ENCODE measurements around the gene PLEKHG4B. TPM values are rescaled to one million over a fixed set of nuclear protein-coding genes. Genes with fewer than 3 reads are reported as not detected.

Gene PLEKHG4B
- total RNA-seq, 1 donor from 2014 or later = not detected

DNA sequence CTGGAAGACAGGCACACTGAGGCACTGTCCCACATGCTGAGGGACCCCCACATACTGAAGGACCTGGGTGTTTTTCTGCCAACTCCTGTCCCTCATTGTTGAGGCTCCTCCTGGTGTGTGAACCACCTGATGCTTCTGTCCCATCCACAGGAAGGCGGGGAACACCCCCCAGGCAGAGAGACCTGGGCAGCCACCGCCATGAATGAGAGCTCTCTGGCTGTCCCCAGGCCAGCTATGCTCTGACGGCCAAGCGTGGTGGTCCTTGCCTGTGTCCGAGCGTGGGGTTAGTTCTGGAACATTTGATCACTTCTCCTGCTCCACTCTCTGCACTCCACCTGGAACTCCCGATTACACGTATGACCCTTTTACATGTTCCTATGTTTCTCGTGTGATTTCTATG, 87.4 kb downstream of the PLEKHG4B start:
- Mint-ChIP-seq H3K4me3 (no peak overlapping the region), H3K9me3 (no peaks in the 10 kb centered on the region), H3K27ac (no peak overlapping the region), H3K36me3 (ENCODE audit: low read depth) (no peaks in the 10 kb centered on the region), H3K27me3 (peaks cover 3% of the 10 kb centered on the region), H3K4me1 (no peaks in the 10 kb centered on the region)
- intact Hi-C loops (cut with micrococcal nuclease) = no loop called here
- no peak for DNase-seq

DNA sequence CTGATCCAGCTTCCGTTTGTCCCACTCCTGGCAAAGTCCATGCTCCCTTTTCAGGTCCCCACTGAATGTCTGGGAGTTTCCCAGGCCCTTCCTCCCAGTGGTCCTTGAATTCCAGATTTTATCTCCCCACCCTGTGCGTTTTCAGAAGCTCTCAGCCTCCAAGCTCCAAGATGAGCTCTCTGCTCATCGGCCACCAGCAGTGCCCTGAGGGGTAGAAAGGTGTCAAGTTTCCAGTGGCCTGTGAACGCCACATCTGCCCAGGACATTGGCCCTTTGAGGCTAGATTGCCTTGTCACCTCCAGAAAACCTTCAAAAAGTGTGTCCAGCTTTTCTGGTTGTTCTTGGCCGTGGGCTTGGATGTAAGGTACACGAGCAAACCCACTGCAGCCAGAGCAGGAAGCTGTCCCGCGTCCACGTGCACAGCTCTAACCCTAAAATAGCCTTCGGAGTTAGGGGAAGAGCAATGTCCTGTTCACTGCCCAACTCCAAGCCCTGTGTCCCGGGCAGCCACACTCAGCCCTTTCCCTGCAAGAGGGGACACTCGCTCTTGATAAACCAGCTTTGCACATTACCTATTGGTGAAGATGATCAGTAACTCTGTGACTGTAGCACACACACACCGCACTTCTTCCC, 88.4 kb downstream of the PLEKHG4B start:
- Mint-ChIP-seq H3K36me3 (ENCODE audit: low read depth) (no peaks in the 10 kb centered on the region), H3K9me3 (no peaks in the 10 kb centered on the region), H3K4me3 (no peak overlapping the region), H3K27me3 (peaks cover 5% of the 10 kb centered on the region), H3K27ac (no peak overlapping the region), H3K4me1 (no peaks in the 10 kb centered on the region)
- intact Hi-C loops (cut with micrococcal nuclease) = no loop called here
- no peak for DNase-seq

DNA sequence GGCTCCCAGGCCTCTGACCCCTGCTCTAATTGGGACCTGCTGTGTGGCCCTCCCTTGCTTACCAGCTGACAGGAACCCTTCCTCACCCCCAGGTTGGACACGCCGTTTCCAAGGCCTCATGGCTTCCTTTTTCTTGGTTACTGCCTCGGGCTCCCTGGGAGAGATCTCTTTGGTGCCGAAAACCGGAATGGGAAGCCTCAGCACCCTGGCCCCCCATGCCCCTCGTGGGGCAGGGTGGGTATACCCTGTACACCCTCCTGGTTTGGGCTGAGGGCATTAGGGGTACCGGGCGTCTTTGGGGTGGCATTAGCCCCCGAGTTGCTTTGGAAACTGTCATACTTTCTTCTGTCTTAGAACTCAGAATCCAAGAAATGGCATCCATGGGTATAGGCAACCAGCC, 89.2 kb downstream of the PLEKHG4B start:
- intact Hi-C loops (cut with micrococcal nuclease) = no loop called here
- Mint-ChIP-seq H3K4me3 (no peak overlapping the region), H3K27me3 (peaks cover 5% of the 10 kb centered on the region), H3K27ac (no peak overlapping the region), H3K9me3 (no peaks in the 10 kb centered on the region), H3K4me1 (no peaks in the 10 kb centered on the region), H3K36me3 (ENCODE audit: low read depth) (no peaks in the 10 kb centered on the region)
- no peak for DNase-seq

DNA sequence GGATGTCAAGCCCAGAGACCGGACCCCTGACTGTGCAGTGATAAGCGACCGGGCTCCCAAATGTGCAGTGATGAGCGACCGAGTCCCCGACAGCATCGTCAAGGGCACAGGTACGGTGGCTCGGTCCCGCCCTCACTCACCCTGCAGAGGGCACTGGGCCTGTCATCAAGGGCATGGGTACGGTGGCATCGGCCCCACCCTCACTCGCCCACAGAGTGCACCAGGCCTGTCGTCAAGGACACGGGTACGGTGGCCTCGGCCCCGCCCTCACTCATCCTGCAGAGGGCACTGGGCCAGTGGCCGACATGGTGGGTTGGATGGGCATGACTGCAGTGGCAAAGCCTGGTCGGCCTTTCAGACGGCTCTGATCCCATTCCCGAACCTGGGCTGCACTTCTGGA, 89.6 kb downstream of the PLEKHG4B start:
- Mint-ChIP-seq H3K27me3 (peaks cover 5% of the 10 kb centered on the region), H3K4me3 (no peak overlapping the region), H3K4me1 (no peaks in the 10 kb centered on the region), H3K9me3 (no peaks in the 10 kb centered on the region), H3K36me3 (ENCODE audit: low read depth) (no peaks in the 10 kb centered on the region), H3K27ac (no peak overlapping the region)
- DNase-seq = no peak
- intact Hi-C loops (cut with micrococcal nuclease) = no loop called here

DNA sequence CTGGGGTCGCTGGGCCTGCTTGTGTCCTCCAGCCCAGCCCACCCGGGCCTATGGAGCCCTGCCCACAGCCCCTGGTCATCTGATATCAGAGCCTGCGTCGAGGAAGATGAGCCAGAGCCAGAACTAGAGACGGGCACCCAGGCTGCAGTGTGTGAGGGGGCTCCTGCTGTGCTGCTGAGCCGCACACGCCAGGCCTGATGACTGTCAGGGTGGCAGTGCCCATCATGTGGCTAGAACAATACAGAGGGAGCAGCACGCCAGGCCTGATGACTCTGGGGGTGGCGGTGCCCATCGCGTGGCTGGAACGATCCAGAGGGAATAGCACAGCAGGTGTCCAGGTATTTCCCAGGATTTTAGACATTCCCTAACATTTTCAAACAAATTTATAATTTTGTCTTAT, 90.2 kb downstream of the PLEKHG4B start:
- DNase-seq = no peak
- H3K27me3 Mint-ChIP-seq = peaks cover 5% of the 10 kb centered on the region
- intact Hi-C loops (cut with micrococcal nuclease) = no loop called here
- H3K27ac Mint-ChIP-seq = no peak overlapping the region
- H3K4me1 Mint-ChIP-seq = no peaks in the 10 kb centered on the region
- no peaks in the 10 kb centered on the region for H3K36me3 Mint-ChIP-seq (ENCODE audit: low read depth)
- no peak overlapping the region for H3K4me3 Mint-ChIP-seq
- no peaks in the 10 kb centered on the region for H3K9me3 Mint-ChIP-seq

DNA sequence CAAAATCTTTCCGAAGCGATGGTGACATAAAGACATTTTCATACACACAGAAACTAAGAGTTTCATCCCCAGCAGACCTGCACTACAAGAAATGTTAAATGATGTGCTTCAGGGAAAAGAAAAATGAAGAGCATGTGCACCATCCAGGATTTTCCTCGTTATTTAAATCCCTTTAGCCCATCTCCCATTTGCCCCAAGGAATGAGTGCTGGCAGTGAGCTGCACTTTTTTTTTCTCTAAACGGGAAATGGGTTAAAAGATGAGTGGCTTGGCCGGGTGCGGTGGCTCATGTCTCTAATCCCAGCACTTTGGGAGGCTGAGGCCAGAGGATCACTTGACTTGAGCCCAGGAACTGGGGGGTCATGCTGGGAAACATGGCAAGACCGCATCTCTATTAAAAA, 92.5 kb downstream of the PLEKHG4B start:
- intact Hi-C loops (cut with micrococcal nuclease) = no loop called here
- Mint-ChIP-seq H3K27ac (no peak overlapping the region), H3K27me3 (peaks cover 2% of the 10 kb centered on the region)

DNA sequence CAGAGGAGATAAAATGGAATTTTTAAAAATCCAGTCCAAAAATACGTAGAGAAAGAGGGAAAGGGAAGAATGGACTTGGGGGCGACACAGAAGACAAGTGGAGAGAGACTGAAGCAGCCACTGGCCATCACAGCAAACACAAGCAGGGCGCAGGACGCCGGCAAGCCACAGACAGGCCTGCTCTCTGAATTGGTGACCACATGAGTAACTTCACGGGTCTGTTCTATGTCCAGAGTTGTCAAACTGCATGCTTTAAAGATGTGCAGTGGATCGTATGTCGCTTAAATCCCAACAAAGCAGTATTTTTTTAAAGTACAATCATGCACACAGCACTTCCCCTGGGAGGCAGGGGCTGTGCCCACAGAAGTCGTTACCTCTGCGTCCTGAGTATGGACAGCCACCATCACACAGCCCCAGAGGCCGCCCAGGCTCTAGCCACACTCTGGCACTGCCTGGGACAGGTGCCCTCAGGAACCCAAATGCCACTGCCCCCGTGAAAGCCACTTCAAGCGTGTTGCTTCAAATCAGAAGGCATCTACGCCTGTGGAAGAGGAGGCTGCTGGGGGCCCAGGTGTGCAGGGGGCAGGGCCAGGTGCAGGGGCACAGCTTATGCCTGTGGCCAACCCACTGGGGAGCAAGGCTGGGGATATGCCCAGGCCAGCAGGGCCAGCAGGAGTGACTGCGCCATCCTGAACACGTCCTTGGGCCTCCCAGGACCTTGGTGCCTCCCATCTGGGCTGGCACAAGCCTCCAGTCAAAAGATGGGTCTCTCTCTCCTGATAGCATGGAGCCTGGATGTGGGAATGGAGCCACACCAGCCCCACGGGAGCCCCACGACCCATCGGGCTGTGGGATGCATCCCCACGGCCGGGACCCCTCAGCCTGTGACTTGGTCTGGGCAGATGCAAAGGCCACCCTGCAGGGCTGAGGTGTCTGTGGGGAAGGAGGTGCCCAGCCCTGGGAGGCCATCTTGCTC, 93.4 kb downstream of the PLEKHG4B start:
- H3K27ac Mint-ChIP-seq = no peak overlapping the region
- DNase-seq = no peak
- peaks cover 11% of the 10 kb centered on the region for H3K4me1 Mint-ChIP-seq
- H3K27me3 Mint-ChIP-seq = peaks cover 2% of the 10 kb centered on the region
- no peaks in the 10 kb centered on the region for H3K9me3 Mint-ChIP-seq
- no peaks in the 10 kb centered on the region for H3K36me3 Mint-ChIP-seq (ENCODE audit: low read depth)
- H3K4me3 Mint-ChIP-seq = no peak overlapping the region
- intact Hi-C loops (cut with micrococcal nuclease) = loop anchor here (5.0 kb wide), 1 partner anchor 247 kb away; no protein-coding TSS in a partner anchor

More for the DNA sequence above, 92.5 kb downstream of the PLEKHG4B start:
- Mint-ChIP-seq H3K4me3 (no peak overlapping the region), H3K4me1 (peaks cover 8% of the 10 kb centered on the region), H3K36me3 (ENCODE audit: low read depth) (no peaks in the 10 kb centered on the region), H3K9me3 (no peaks in the 10 kb centered on the region)
- no peak for DNase-seq

DNA sequence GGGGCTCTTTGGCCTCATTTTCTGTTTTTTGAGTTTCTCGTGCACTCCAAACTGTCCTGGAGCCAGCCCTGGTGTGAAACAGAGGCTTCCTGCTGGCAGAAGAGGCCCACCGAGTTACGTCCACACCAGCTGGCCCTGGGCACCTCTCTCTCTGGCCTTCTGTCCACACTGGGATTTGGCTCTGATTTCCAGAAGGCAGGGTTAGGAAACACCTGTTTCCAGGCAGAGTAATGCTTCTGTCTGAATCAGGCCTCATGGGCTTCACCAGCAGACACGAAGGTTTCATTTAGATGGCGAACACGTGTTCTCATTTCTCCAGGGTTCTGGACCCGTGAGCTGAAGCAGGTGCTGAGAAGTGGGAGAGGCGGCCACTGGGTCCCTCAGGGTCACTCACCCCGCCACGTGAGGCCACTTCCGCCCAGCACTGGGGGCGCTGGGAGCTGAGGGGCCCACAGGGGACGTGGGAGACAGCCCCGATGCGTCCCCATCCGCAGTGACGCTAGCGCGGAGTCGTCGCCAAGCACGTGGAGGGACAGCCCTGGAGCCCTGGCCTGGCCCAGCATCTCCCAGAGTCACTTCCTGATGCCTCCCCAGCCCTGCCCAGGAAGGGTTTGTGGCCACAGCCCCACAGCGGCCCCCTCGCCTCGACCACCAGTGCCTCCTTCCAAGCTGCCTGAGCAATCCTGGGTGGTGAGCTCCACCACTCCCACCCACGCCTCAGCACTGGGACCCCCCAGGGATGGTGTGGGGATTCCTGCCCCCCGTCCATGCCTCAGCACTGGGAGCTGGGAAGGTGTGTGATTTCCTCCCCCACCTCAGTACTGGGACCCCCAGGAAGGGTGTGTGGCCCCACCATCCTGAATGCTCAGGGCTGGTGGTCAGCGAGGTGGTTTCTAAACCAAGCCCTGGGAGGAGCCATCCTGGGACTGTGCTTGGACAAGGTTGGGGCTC, 94.4 kb downstream of the PLEKHG4B start:
- Mint-ChIP-seq H3K27ac (no peak overlapping the region), H3K36me3 (ENCODE audit: low read depth) (no peaks in the 10 kb centered on the region), H3K27me3 (peaks cover 2% of the 10 kb centered on the region), H3K9me3 (no peaks in the 10 kb centered on the region), H3K4me3 (no peak overlapping the region), H3K4me1 (peaks cover 12% of the 10 kb centered on the region)
- intact Hi-C loops (cut with micrococcal nuclease) = loop anchor here (5.0 kb wide), 1 partner anchor 246 kb away; no protein-coding TSS in a partner anchor
- DNase-seq = no peak

DNA sequence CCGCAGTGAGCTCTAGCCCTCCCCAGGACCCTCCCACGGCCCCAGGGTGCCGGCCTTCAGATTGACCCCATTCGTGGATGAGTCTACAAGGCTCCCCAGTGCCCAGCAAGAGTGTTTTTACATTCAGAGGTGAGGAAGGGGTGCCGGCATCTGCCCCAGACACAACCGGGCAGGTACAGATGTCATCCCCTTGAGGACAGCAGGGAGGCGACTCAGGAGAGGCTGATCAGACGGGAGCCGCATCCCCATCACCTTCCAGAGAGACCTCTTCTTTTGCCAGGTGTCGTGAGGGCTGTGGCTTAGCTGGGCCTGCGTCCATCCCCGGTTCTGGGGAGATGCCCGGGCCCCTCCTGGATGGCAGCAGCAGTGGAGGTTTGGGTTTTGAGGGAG, 95.1 kb downstream of the PLEKHG4B start:
- intact Hi-C loops (cut with micrococcal nuclease) = loop anchor here (5.0 kb wide), 1 partner anchor 245 kb away; no protein-coding TSS in a partner anchor
- no peak for DNase-seq
- Mint-ChIP-seq H3K4me3 (no peak overlapping the region), H3K27ac (no peak overlapping the region), H3K27me3 (peaks cover 2% of the 10 kb centered on the region), H3K36me3 (ENCODE audit: low read depth) (no peaks in the 10 kb centered on the region), H3K9me3 (no peaks in the 10 kb centered on the region), H3K4me1 (peaks cover 12% of the 10 kb centered on the region)

DNA sequence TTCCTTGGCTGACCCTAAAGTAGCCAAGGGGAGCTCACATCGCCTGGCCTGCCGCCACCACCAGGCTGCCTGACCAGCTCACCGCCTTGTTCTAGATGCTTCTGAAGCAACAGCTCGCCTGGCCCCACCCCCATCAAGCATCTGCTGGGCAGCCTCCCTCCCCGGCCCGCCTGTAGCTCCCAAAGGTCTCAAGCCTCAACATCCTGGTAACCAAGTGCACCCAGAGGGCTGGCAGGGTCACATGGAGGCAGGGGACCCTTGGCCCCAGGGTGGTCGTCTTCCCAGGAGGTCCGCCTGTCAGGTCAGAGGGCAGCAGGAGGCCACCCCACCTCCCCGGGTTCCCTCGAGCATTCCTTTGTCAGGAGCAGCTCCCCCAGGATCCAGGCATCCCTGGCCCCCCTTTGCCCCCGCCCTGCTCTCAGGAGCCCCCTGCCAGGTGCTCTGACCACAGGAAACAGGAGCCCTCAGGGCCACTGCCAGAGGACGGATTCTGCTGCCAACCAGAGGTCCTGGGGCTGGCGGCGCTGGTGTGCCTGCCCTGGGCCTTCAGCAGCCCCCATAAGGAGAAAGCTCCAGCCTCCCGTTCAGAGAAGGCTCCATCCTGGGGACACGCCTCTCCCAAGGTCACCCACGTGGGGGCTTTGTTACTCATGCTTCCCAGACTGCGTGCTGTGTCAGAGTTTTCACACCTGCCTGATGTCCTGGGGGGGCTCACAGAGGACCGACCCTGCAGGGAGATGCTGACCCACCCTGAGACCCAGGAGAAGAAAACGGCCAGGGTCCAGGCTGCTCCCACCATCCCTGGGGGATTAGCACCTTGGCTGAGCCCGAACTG, 95.9 kb downstream of the PLEKHG4B start:
- Mint-ChIP-seq H3K36me3 (ENCODE audit: low read depth) (no peaks in the 10 kb centered on the region), H3K4me1 (peaks cover 12% of the 10 kb centered on the region), H3K27me3 (peaks cover 4% of the 10 kb centered on the region), H3K27ac (no peak overlapping the region), H3K9me3 (no peaks in the 10 kb centered on the region), H3K4me3 (no peak overlapping the region)
- intact Hi-C loops (cut with micrococcal nuclease) = loop anchor here (2.0 to 5.0 kb wide), 2 partner anchors 31 to 244 kb away; partner anchors contain the start of genes CCDC127 and SDHA
- no peak for DNase-seq

DNA sequence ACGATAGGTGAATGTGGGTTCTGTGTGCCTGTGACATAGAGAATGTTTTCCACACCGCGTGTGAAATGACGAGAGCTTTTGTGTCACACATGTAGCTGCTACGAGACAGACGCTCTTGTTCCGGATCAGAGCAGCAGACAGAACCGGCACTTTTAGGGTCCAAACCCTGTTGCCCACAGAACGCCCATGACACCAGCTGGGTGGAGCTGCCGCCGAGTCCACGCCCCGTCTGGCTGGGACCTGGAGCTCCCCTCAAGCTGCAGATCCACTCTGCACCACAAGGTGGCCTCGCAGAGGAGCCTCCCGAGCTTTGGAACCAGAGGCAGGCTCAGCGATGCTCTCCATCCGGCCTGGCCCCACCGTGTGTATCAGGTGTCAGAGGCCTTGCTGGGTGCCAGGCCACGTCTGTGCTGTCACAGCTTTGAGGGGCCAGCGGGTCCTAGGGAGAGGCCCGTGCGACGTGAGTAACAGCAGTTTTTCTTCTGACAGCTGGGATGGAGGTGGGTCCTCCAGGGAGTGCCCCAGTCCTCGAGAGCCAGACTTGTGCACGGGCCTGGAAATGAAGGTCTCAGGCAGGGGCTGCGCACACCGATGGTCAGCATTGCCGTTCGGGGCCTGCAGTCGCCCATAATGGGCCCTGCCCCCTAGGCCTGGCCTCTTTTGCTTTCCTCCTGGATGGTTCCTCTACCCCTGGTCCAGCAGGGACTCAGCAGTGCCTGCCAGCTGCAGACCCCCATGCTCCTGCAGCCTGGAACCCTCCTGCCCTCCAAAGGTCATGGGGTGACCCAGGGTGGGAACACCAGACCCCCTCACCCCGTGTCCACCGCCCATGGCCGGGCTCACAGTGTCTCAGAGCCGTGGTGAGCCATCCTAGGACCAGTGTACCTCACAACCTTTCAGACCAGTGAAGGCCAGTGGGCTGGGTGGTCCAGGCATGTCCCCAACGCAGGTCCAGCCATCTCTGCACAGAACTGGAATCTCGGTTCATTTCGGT, 96.8 kb downstream of the PLEKHG4B start:
- Mint-ChIP-seq H3K4me3 (peak overlapping the region; percentile 35), H3K36me3 (ENCODE audit: low read depth) (no peaks in the 10 kb centered on the region), H3K4me1 (peaks cover 12% of the 10 kb centered on the region), H3K27me3 (peaks cover 4% of the 10 kb centered on the region), H3K27ac (no peak overlapping the region), H3K9me3 (no peaks in the 10 kb centered on the region)
- intact Hi-C loops (cut with micrococcal nuclease) = loop anchor here (2.0 to 5.0 kb wide), 2 partner anchors 30 to 244 kb away; partner anchors contain the start of genes CCDC127 and SDHA
- DNase-seq = peak; percentile 97

DNA sequence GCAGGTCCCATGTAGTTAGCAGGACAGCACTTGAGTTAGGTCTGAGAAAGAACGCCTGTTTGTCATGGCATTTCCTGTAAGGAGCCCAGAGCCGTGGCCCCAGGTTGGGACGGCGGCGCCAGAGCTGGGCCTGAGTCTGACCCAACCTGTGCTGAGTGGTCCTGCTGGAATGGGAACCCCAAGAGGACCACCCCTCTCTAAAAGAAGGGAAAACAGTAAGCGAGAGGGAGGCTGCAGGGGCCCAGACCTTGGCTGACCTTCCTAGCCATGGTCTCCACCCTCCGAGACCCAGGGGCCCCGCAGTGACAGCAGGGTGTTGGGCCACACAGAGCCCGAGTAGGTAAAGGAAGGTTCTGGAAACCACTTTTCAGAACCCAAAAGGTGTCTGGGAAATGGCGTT, 97.5 kb downstream of the PLEKHG4B start:
- Mint-ChIP-seq H3K27me3 (peaks cover 4% of the 10 kb centered on the region), H3K36me3 (ENCODE audit: low read depth) (no peaks in the 10 kb centered on the region), H3K27ac (no peak overlapping the region), H3K4me1 (peaks cover 12% of the 10 kb centered on the region), H3K4me3 (no peak overlapping the region), H3K9me3 (no peaks in the 10 kb centered on the region)
- intact Hi-C loops (cut with micrococcal nuclease) = loop anchor here (2.0 to 5.0 kb wide), 2 partner anchors 29 to 243 kb away; partner anchors contain the start of genes CCDC127 and SDHA
- no peak for DNase-seq
